H1 (cell line): ENCODE data around the gene CYP27B1. TPM values are rescaled to one million over a fixed set of nuclear protein-coding genes. Genes with fewer than 3 reads are reported as not detected.
A peak's percentile ranks its signal among the peaks of the same experiment; 100 is the strongest.

ENCODE experiments used
- CTCF ChIA-PET: fragments of 300-600 bp; sonication (Branson Sonifier 250); formaldehyde crosslinking; loops from one replicate; lab custom pipeline; 2021; ENCODE audit not compliant: partially characterized antibody; lab: Charles Lee
- POLR2A ChIA-PET: fragments of 300-600 bp; sonication (Branson Sonifier 250); formaldehyde crosslinking; loops from one replicate; lab custom pipeline; 2021; ENCODE audit warnings: inconsistent platforms; ENCODE audit not compliant: partially characterized antibody; lab: Charles Lee
- DNase-seq, 2 experiments: peaks; one replicate each; pipeline versions ENCODE4 v3.0.0 to v3.0.0-alpha.2; 2010 to 2022; ENCODE audit warnings: low spot score in 2 of 2, low read depth in 1 of 2, mixed read lengths in 1 of 2
- FAIRE-seq: peaks from 2 replicates; lab custom pipeline; 2011; peaks lifted over from hg19 to GRCh38; lab: Jason Lieb, UNC
- H2AFZ ChIP-seq: 2 replicates; pipeline ENCODE4 v1.8.1; 2012; ENCODE audit warnings: low read length, inconsistent platforms
- H2AK5ac ChIP-seq: 2 replicates; pipeline ENCODE4 v1.6.1; 2013; ENCODE audit warnings: low read depth, low read length
- H2BK120ac ChIP-seq: replicated peaks from 2 replicates; pipeline ENCODE3; 2013; ENCODE audit warnings: low read depth, low read length, inconsistent platforms
- H2BK12ac ChIP-seq: 2 replicates; pipeline ENCODE4 v1.6.1; 2013; ENCODE audit warnings: low read depth, low read length
- H2BK15ac ChIP-seq: 2 replicates; pipeline ENCODE4 v1.6.1; 2013; ENCODE audit warnings: low read length
- H2BK20ac ChIP-seq: 2 replicates; pipeline ENCODE4 v1.6.1; 2013; ENCODE audit warnings: low read length
- H2BK5ac ChIP-seq: 2 replicates; pipeline ENCODE4 v1.6.1; 2013; ENCODE audit warnings: low read depth, low read length
- H3K14ac ChIP-seq: 2 replicates; pipeline ENCODE4 v1.6.1; 2013; ENCODE audit warnings: inconsistent platforms; ENCODE audit not compliant: insufficient read length
- H3K18ac ChIP-seq: 2 replicates; pipeline ENCODE4 v1.6.1; 2013; ENCODE audit warnings: low read length; ENCODE audit errors: extremely low read depth
- H3K23ac ChIP-seq: 2 replicates; pipeline ENCODE4 v1.6.1; 2013; ENCODE audit warnings: inconsistent platforms; ENCODE audit not compliant: insufficient read length
- H3K23me2 ChIP-seq: 2 replicates; pipeline ENCODE4 v1.6.1; 2013; ENCODE audit warnings: low read depth, low read length
- H3K27ac ChIP-seq: 2 replicates; pipeline ENCODE4 v1.6.1; 2011; ENCODE audit warnings: low read depth, low read length, inconsistent platforms
- H3K27me3 ChIP-seq, 4 experiments: replicated peaks in 1 of 4; 1 replicate in 1 of 4; 2 replicates in 3 of 4; pipeline versions ENCODE4 v1.6.1 to v1.8.1; 2011 to 2013; ENCODE audit warnings: low read length in 3 of 4, mild to moderate bottlenecking in 3 of 4, inconsistent platforms in 2 of 4, mixed read lengths in 2 of 4, moderate library complexity in 1 of 4; ENCODE audit not compliant: control insufficient read depth in 3 of 4, insufficient read depth in 3 of 4; ENCODE audit errors: extremely low read depth in 1 of 4
- H3K36me3 ChIP-seq, 4 experiments: 2 replicates each; pipeline versions ENCODE4 v1.6.1 to v1.8.1; 2011 to 2013; ENCODE audit warnings: mild to moderate bottlenecking in 4 of 4, low read length in 3 of 4, moderate library complexity in 2 of 4, control low read depth in 1 of 4, inconsistent platforms in 1 of 4; ENCODE audit not compliant: insufficient read depth in 4 of 4, control insufficient read depth in 2 of 4
- H3K4ac ChIP-seq: replicated peaks from 2 replicates; pipeline ENCODE3; 2013; ENCODE audit warnings: low read length, low read depth, mixed read lengths, inconsistent platforms; ENCODE audit not compliant: insufficient read length
- H3K4me1 ChIP-seq, 4 experiments: replicated peaks in 1 of 4; 1 replicate in 1 of 4; 2 replicates in 3 of 4; pipeline versions ENCODE4 v1.6.1 to v1.8.1; 2011 to 2013; ENCODE audit warnings: low read length in 3 of 4, inconsistent platforms in 2 of 4, mixed read lengths in 1 of 4; ENCODE audit not compliant: insufficient read depth in 4 of 4, control insufficient read depth in 3 of 4
- H3K4me2 ChIP-seq, 2 experiments: 2 replicates each; pipeline versions ENCODE4 v1.6.1 to v1.8.1; 2011 to 2013; ENCODE audit warnings: low read depth in 2 of 2, low read length in 2 of 2, control low read depth in 1 of 2, inconsistent platforms in 1 of 2, mild to moderate bottlenecking in 1 of 2; ENCODE audit not compliant: insufficient read depth in 1 of 2
- H3K4me3 ChIP-seq, 4 experiments: fragments of 200-600, 300-600 bp in 1 of 4; sonication (generic), shearing (Covaris generic), sonication (Bioruptor Twin) in 1 of 4; 2 replicates each; pipeline versions ENCODE4 v1.5.1 to v1.8.1; 2011 to 2016; ENCODE audit warnings: low read length in 4 of 4, low read depth in 3 of 4, control low read depth in 2 of 4, inconsistent platforms in 2 of 4, mild to moderate bottlenecking in 2 of 4, mixed read lengths in 1 of 4, moderate library complexity in 1 of 4; ENCODE audit not compliant: insufficient read depth in 2 of 4; ENCODE audit errors: extremely low read depth in 1 of 4
- H3K56ac ChIP-seq: replicated peaks from 2 replicates; pipeline ENCODE3; 2013; ENCODE audit warnings: low read depth, mild to moderate bottlenecking, mixed read lengths, low read length, inconsistent platforms; ENCODE audit not compliant: insufficient read length
- H3K79me1 ChIP-seq: 2 replicates; pipeline ENCODE4 v1.6.1; 2013; ENCODE audit warnings: low read depth, low read length, control low read depth
- H3K79me2 ChIP-seq, 2 experiments: 2 replicates each; pipeline versions ENCODE4 v1.6.1 to v1.8.1; 2012 to 2013; ENCODE audit warnings: low read length in 2 of 2, mild to moderate bottlenecking in 2 of 2, inconsistent platforms in 1 of 2; ENCODE audit not compliant: insufficient read depth in 2 of 2, control insufficient read depth in 1 of 2
- H3K9ac ChIP-seq, 4 experiments: replicated peaks in 1 of 4; 1 replicate in 1 of 4; 2 replicates in 3 of 4; pipeline versions ENCODE4 v1.6.1 to v1.8.1; 2011 to 2013; ENCODE audit warnings: low read depth in 3 of 4, low read length in 3 of 4, control low read depth in 2 of 4, mild to moderate bottlenecking in 2 of 4, moderate library complexity in 2 of 4, inconsistent platforms in 1 of 4; ENCODE audit errors: extremely low read depth in 1 of 4
- H3K9me3 ChIP-seq, 2 experiments: 2 replicates each; pipeline versions ENCODE4 v1.6.1 to v1.8.1; 2012 to 2013; ENCODE audit warnings: mild to moderate bottlenecking in 2 of 2, moderate library complexity in 2 of 2, control low read depth in 1 of 2, inconsistent platforms in 1 of 2, low read depth in 1 of 2, low read length in 1 of 2, mixed read lengths in 1 of 2; ENCODE audit not compliant: insufficient read depth in 2 of 2
- H4K20me1 ChIP-seq, 2 experiments: replicated peaks in 1 of 2; 2 replicates each; pipeline versions ENCODE3 to v1.8.1; 2011 to 2013; ENCODE audit warnings: inconsistent platforms in 2 of 2, low read length in 2 of 2, mild to moderate bottlenecking in 1 of 2; ENCODE audit not compliant: insufficient read depth in 2 of 2, control insufficient read depth in 1 of 2
- H4K5ac ChIP-seq: 2 replicates; pipeline ENCODE4 v1.6.1; 2013; ENCODE audit warnings: low read length, low read depth, mixed read lengths, inconsistent platforms; ENCODE audit not compliant: insufficient read length
- H4K8ac ChIP-seq: 2 replicates; pipeline ENCODE4 v1.8.0; 2013; ENCODE audit warnings: mild to moderate bottlenecking, moderate library complexity, low read length, inconsistent platforms; ENCODE audit not compliant: insufficient read depth; ENCODE audit errors: extremely low read depth
- H4K91ac ChIP-seq: replicated peaks from 2 replicates; pipeline ENCODE3; 2013; ENCODE audit warnings: low read length, mixed read lengths, inconsistent platforms; ENCODE audit not compliant: insufficient read length
- CHD1 ChIP-seq: IDR thresholded peaks from 2 replicates; pipeline ENCODE4 v1.6.1; 2012; ENCODE audit warnings: low read depth, low read length, improper control_type of control experiment
- CHD2 ChIP-seq: IDR thresholded peaks from 2 replicates; pipeline ENCODE4 v1.6.1; 2012; ENCODE audit warnings: low read length, improper control_type of control experiment
- E2F6 ChIP-seq: IDR thresholded peaks from 2 replicates; pipeline ENCODE4 v1.6.1; 2012; ENCODE audit warnings: inconsistent platforms
- EP300 ChIP-seq, 2 experiments: IDR thresholded peaks; 1 replicate in 1 of 2; 2 replicates in 1 of 2; pipeline ENCODE4 v1.6.1; 2011 to 2012; ENCODE audit warnings: low read depth in 2 of 2, low read length in 2 of 2, mild to moderate bottlenecking in 2 of 2, borderline replicate concordance in 1 of 2, inconsistent platforms in 1 of 2, moderate library complexity in 1 of 2
- JUN ChIP-seq: IDR thresholded peaks from 2 replicates; pipeline ENCODE4 v1.6.1; 2011; ENCODE audit warnings: low read depth, mild to moderate bottlenecking, improper control_type of control experiment, low read length
- POU5F1 ChIP-seq: IDR thresholded peaks from 2 replicates; pipeline ENCODE4 v1.6.1; 2011; ENCODE audit warnings: low read depth, mild to moderate bottlenecking, low read length, moderate library complexity
- SIRT6 ChIP-seq: IDR thresholded peaks from one replicate; pipeline ENCODE4 v1.7.1; 2012; ENCODE audit warnings: low read length, inconsistent platforms
- SP4 ChIP-seq: IDR thresholded peaks from 2 replicates; pipeline ENCODE4 v1.6.1; 2012; ENCODE audit warnings: low read length, inconsistent platforms
- USF2 ChIP-seq: IDR thresholded peaks from 2 replicates; pipeline ENCODE4 v1.6.1; 2011; ENCODE audit warnings: low read length, improper control_type of control experiment
- WGBS, 2 experiments: shearing (Covaris generic) in 1 of 2; methylation state at CpG; one replicate each; pipeline versions ENCODE4 v1.1.6 to v1.1.7; 2013 to 2015; ENCODE audit warnings: low lambda C conversion rate in 2 of 2, mixed read lengths in 2 of 2, inconsistent platforms in 1 of 2, low coverage in 1 of 2, missing lambda C conversion rate in 1 of 2; ENCODE audit not compliant: insufficient replicate concordance in 2 of 2, insufficient coverage in 1 of 2, insufficient read length in 1 of 2; ENCODE audit errors: extremely low coverage in 1 of 2, missing lambda C conversion rate in 1 of 2; 5-methylcytosine and 5-hydroxymethylcytosine counted together
- polyA plus RNA-seq, 7 experiments: library from polyadenylated mRNA; depleted of rRNA in 3 of 7; stranded (reverse) in 5 of 7; unstranded in 2 of 7; fragments of >200 nt in 5 of 7; fragments of 200-250 nt in 2 of 7; gene quantifications; 1 replicate in 5 of 7; 2 replicates in 1 of 7; 4 replicates in 1 of 7; pipeline versions ENCODE4 v1.2.1 to v1.2.3, GENCODE V29; 2011 to 2013; ENCODE audit warnings: missing spikeins in 2 of 7, mixed read lengths in 2 of 7
- total RNA-seq: library from RNA; stranded (reverse); fragmentation: NEBNext Ultra II Directional; extraction: Animal tissue kit (Norgen Biotek cat#: 25700); gene quantifications from 2 replicates; pipeline ENCODE4 v1.2.1, GENCODE V29; 2021

The CYP27B1 gene
- total and polyA plus RNA-seq, 2 of the 8 experiments (the other 6 are each of a cell fraction or from before 2014, with no cell fraction given), result 2.9 to 3.3 TPM

GRCh38 chr12:57754411-57755193 is 12.3 kb downstream of the CYP27B1 start, which contains the start of gene MARCHF9:
Gene MARCHF9 (plus strand): TSS chr12:57755103. CDS start chr12:57755529, 426 bp downstream.
- no peak within 1 kb of the TSS; the same call in 1 of the 2 replicates for H2AK5ac ChIP-seq
- H4K20me1 ChIP-seq, result peaks cover 3 to 10% of the 10 kb centered on the region in 2 experiments
- DNase-seq (peak in 1 of 2 experiments; percentile 81), FAIRE-seq (no peak)
- H4K5ac ChIP-seq, result peak within 1 kb of the TSS; percentile 19
- WGBS, 2 experiments, result 0% methylated on average over 6 of the region's 41 CpGs; no CpG with 5 or more reads in 1 of the 2 experiments
- no peak within 1 kb of the TSS for H4K8ac ChIP-seq
- 0 out of 2 replicates have a peak within 1 kb of the TSS, but pooled peaks have one; percentile 1 for H2BK5ac ChIP-seq
- H3K36me3 ChIP-seq, result peaks cover 3 to 14% (median 9%) of the 10 kb centered on the region in 4 experiments; a peak in 6 of 8 replicates
- peak within 1 kb of the TSS; percentile 94 for H2BK15ac ChIP-seq
- ChIA-PET POLR2A (interaction anchor here (0.7 to 3.3 kb wide), 11 partner anchors 10 to 234 kb away, joined by 3 to 25 read pairs (median 3); partner anchors contain the start of genes CTDSP2, CYP27B1, DDIT3 and EEF1AKMT3), CTCF (interaction anchor here (0.7 to 1.4 kb wide), 5 partner anchors 10 to 134 kb away, joined by 3 to 6 read pairs (median 3); partner anchors contain the start of gene TSPAN31)
- 0 out of 2 replicates have a peak within 1 kb of the TSS, but pooled peaks have one; percentile 5 for H3K27ac ChIP-seq
- peaks cover 18% of the 10 kb centered on the region for H3K23me2 ChIP-seq
- H3K23ac ChIP-seq, result no peak within 1 kb of the TSS
- peak within 1 kb of the TSS; percentile 79 to 96 (median 81) for H3K4me3 ChIP-seq
- peaks cover 15% of the 10 kb centered on the region; the same call in 1 of the 2 replicates for H3K79me1 ChIP-seq
- H3K4me1 ChIP-seq, result peaks cover 3 to 26% (median 7%) of the 10 kb centered on the region in 4 experiments; a peak in 6 of 7 replicates
- peak within 1 kb of the TSS; percentile 99 for H3K4me2 ChIP-seq
- H2BK12ac ChIP-seq, result no peak within 1 kb of the TSS
- 0 out of 2 replicates have a peak within 1 kb of the TSS, but pooled peaks have one; percentile 36 for H2BK20ac ChIP-seq
- peak within 1 kb of the TSS in 1 of 4 experiments; percentile 55; a peak in 2 of 7 replicates for H3K9ac ChIP-seq
- peak within 1 kb of the TSS; percentile 75 for H3K18ac ChIP-seq
- H2BK120ac ChIP-seq, result peak within 1 kb of the TSS; percentile 3
- H2AFZ ChIP-seq, result peak within 1 kb of the TSS; percentile 93
- H3K14ac ChIP-seq, result no peak within 1 kb of the TSS
- no peaks in the 10 kb centered on the region for H3K9me3 ChIP-seq
- H4K91ac ChIP-seq, result no peak within 1 kb of the TSS
- H3K27me3 ChIP-seq, result peaks cover 8 to 33% (median 26%) of the 10 kb centered on the region in 4 experiments
- H3K79me2 ChIP-seq, result peaks cover 12 to 20% of the 10 kb centered on the region in 2 experiments
- no peak within 1 kb of the TSS for H3K4ac ChIP-seq
- no peak within 1 kb of the TSS for H3K56ac ChIP-seq
- no peak for TF ChIP-seq POU5F1
- no peak for TF ChIP-seq SIRT6
- no peak for TF ChIP-seq EP300 (IDR thresholded peaks at IDR 0.05; ENCODE audit: borderline replicate concordance in 1 of 2, low read depth in 2 of 2, low read length in 2 of 2)
- TF ChIP-seq E2F6, result no peak
- no peak for TF ChIP-seq CHD2
- no peak for TF ChIP-seq SP4
- no peak for TF ChIP-seq USF2
- no peak for TF ChIP-seq CHD1
- no peak for TF ChIP-seq JUN
